Epithelial cell of proximal tubule (primary cell): Measurements from ENCODE around the gene FRYL. TPM values are rescaled to one million over a fixed set of nuclear protein-coding genes. Genes with fewer than 3 reads are reported as not detected.

Experiments used
- DNase-seq: peaks from one replicate; pipeline ENCODE4 v3.0.0-alpha.2; 2011; ENCODE audit warnings: low read depth
- H3K4me3 ChIP-seq: 2 replicates; pipeline ENCODE4 v1.5.1; 2011; ENCODE audit warnings: low read depth, mild to moderate bottlenecking, low read length
- total RNA-seq: library from RNA; depleted of rRNA; stranded (reverse); fragments of >200 nt; gene quantifications from 2 replicates; pipeline ENCODE4 v1.2.3, GENCODE V29; 2015
- TF ChIP-seq, protein P1 (sequence below): conservative IDR thresholded peaks from 2 replicates; pipeline ENCODE4 v1.5.1; 2012; ENCODE audit warnings: low read depth, mild to moderate bottlenecking, low read length

Gene FRYL
- total RNA-seq, 1 donor from 2014 or later = 22.5 TPM

DNA sequence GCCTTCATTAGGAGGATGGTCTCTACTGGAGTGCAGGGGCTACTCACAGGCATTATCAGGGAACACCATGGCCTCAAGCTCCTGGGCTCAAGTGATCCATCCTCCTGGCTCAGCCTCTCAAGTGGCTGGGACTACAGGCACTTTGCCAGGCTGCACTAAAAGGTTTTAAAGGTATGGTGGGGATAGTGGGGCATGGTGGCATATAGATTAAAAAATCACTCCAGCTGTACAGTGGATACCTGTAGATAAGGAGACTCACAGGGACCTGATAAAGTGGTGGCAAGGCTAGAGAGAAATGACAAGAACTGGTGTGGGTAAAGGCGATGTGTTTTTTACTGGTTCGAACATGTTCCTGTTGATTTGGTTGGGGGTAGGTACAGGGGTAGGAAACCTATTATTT lies 284.1 kb downstream of the FRYL start:
- no peak for DNase-seq
- no peak overlapping the region for H3K4me3 ChIP-seq
- TF ChIP-seq, protein P1, sequence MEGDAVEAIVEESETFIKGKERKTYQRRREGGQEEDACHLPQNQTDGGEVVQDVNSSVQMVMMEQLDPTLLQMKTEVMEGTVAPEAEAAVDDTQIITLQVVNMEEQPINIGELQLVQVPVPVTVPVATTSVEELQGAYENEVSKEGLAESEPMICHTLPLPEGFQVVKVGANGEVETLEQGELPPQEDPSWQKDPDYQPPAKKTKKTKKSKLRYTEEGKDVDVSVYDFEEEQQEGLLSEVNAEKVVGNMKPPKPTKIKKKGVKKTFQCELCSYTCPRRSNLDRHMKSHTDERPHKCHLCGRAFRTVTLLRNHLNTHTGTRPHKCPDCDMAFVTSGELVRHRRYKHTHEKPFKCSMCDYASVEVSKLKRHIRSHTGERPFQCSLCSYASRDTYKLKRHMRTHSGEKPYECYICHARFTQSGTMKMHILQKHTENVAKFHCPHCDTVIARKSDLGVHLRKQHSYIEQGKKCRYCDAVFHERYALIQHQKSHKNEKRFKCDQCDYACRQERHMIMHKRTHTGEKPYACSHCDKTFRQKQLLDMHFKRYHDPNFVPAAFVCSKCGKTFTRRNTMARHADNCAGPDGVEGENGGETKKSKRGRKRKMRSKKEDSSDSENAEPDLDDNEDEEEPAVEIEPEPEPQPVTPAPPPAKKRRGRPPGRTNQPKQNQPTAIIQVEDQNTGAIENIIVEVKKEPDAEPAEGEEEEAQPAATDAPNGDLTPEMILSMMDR = no peak

- TF ChIP-seq, protein P1 = no peak
- no peak for DNase-seq
- H3K4me3 ChIP-seq = no peak overlapping the region
Observed at GRCh38 chr4:48493452-48494100, 286.5 kb downstream of the FRYL start.

DNA sequence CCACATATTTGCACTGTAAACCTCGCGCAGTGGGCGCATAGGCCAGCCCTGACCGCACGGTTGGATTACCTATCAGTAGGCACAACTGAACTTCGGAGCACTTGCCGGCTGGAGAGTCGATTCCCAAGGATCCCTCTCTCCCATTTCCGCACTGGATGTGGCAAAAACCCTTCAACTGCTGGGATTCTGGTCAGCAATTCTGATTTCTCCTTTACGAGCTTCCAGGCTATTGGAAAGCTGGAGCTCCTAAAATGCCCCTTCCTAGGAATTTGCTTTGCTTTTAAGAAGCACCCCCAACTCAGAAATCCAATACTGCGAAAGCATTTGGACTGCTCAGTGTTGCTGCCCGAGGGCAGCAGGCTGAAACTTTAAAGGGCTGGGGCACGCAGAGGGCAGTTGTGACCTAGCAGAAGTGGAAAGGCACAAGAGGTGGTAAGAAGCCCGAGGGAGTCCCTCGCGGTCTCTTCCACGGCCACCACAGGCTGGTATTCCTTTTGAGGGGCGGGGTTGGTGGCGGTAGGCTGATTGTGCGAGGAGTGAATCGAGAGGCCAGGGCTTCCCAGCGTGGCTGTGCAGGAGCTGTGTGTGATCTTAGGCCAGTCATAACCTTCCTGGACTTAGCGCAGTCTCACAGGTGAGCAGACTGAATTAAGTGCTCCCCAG lies 288.4 kb downstream of the FRYL start:
- no peak overlapping the region for H3K4me3 ChIP-seq
- TF ChIP-seq, protein P1 = no peak
- no peak for DNase-seq

- no peak overlapping the region for H3K4me3 ChIP-seq
- TF ChIP-seq, protein P1 = no peak
- DNase-seq = no peak
Observed at GRCh38 chr4:48490680-48491513, 289.2 kb downstream of the FRYL start.

- TF ChIP-seq, protein P1 = no peak
- H3K4me3 ChIP-seq = peak within 1 kb of the TSS; percentile 19
- DNase-seq = no peak
Observed at GRCh38 chr4:48490012-48490679, 289.9 kb downstream of the FRYL start, which contains the start of gene ZAR1. ZAR1 (plus strand) TSS chr4:48490252; CDS start chr4:48490292, 40 bp downstream.

DNA sequence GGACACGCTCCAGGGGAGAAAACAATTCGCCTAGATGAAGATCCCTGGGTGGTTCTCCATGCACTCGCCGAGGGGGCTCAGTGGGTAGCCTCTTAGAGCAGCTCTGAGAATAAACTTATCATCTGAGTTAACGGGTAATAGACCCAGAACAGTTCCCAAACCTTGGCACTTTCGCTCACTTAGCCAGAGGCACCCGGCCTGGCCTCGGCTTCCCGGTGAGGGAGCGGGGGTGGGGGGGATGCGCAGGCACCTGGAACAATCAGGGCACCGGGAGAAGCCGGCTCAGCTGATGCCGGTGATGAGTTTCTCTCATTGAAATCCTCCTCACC lies 290.4 kb downstream of the FRYL start:
- TF ChIP-seq, protein P1 = no peak
- no peak overlapping the region for H3K4me3 ChIP-seq
- DNase-seq = no peak
